Fibroblast of lung (primary cell): ENCODE results near the gene KRTAP22-1.

Source experiments
- CTCF ChIP-seq, 2 donors: IDR thresholded peaks in 1 of 2; conservative IDR thresholded peaks in 1 of 2; 1 replicate in 1 of 2; 2 replicates in 1 of 2; pipeline ENCODE4 v1.5.1; 2011 to 2012; ENCODE audit warnings: low read length in 2 of 2, control low read depth in 1 of 2, inconsistent platforms in 1 of 2, low read depth in 1 of 2, mild to moderate bottlenecking in 1 of 2
- EZH2 ChIP-seq: IDR thresholded peaks from 2 replicates; pipeline ENCODE4 v1.5.1; 2012; ENCODE audit warnings: low read length, control low read depth, mild to moderate bottlenecking; ENCODE audit errors: missing control alignments

- TF ChIP-seq CTCF (conservative IDR thresholded peaks at IDR 0.05 in 1 of 2, IDR thresholded peaks at IDR 0.05 in 1 of 2; ENCODE audit: low read depth in 1 of 2, low read length in 2 of 2) (no peak), EZH2 (no peak)
These were observed 34.0 kb downstream of the KRTAP22-1 start, which contains the start of gene KRTAP20-2 for GRCh38 chr21:30634906-30635305.
